SU-DHL-6 (cell line): ENCODE measurements around the gene HYPK.

ENCODE experiments used
- H2AFZ ChIP-seq: fragments of 200-600 bp; sonication (generic); 2 replicates; pipeline ENCODE4 v1.6.1; 2014; ENCODE audit warnings: low read depth, mild to moderate bottlenecking, moderate library complexity, mixed read lengths, antibody characterized with exemption, low read length; ENCODE audit not compliant: severe bottlenecking
- H3F3A ChIP-seq: fragments of 200-600 bp; shearing (Covaris generic); 2 replicates; pipeline ENCODE4 v1.6.0; 2016; ENCODE audit warnings: antibody characterized with exemption, mild to moderate bottlenecking; ENCODE audit not compliant: insufficient read depth
- H3K27ac ChIP-seq: fragments of 200-600 bp; sonication (generic); 2 replicates; pipeline ENCODE4 v1.5.1; 2016; ENCODE audit warnings: low read depth, mild to moderate bottlenecking, low read length, moderate library complexity, mixed read lengths
- H3K27me3 ChIP-seq: fragments of 200-600 bp; sonication (generic), shearing (Covaris generic); 2 replicates; pipeline ENCODE4 v1.6.0; 2014; ENCODE audit warnings: mild to moderate bottlenecking, low read length
- H3K36me3 ChIP-seq: fragments of 200-600 bp; sonication (generic); 2 replicates; pipeline ENCODE4 v1.6.1; 2014; ENCODE audit warnings: mild to moderate bottlenecking, low read length, mixed read lengths
- H3K4me2 ChIP-seq: fragments of 300-600, 200-600 bp; shearing (Covaris generic), sonication (generic); 2 replicates; pipeline ENCODE4 v1.6.0; 2014; ENCODE audit warnings: low read length, low read depth, mild to moderate bottlenecking; ENCODE audit not compliant: poor library complexity, severe bottlenecking
- H3K4me3 ChIP-seq: fragments of 200-600 bp; sonication (generic); 2 replicates; pipeline ENCODE4 v1.5.1; 2014; ENCODE audit warnings: antibody characterized with exemption, low read length, mild to moderate bottlenecking, mixed read lengths; ENCODE audit not compliant: insufficient read depth, poor library complexity, severe bottlenecking
- H3K79me2 ChIP-seq: fragments of 200-600 bp; sonication (generic); 2 replicates; pipeline ENCODE4 v1.6.1; 2014; ENCODE audit warnings: mild to moderate bottlenecking, low read length, moderate library complexity; ENCODE audit not compliant: insufficient read depth
- H3K9ac ChIP-seq: fragments of 200-600 bp; sonication (generic); 2 replicates; pipeline ENCODE4 v1.7.0; 2014; ENCODE audit warnings: mild to moderate bottlenecking, low read length
- H3K9me2 ChIP-seq: fragments of 200-600 bp; sonication (generic); replicated peaks from 2 replicates; pipeline ENCODE4 v1.6.1; 2014; ENCODE audit warnings: low read length; ENCODE audit not compliant: insufficient read depth
- H3K9me3 ChIP-seq: fragments of 200-600 bp; sonication (generic); 2 replicates; pipeline ENCODE4 v1.6.1; 2014; ENCODE audit warnings: low read length, mixed read lengths; ENCODE audit not compliant: insufficient read depth
- H4K20me1 ChIP-seq: fragments of 200-600 bp; sonication (generic); 2 replicates; pipeline ENCODE4 v1.6.1; 2014; ENCODE audit warnings: low read depth, mild to moderate bottlenecking, antibody characterized with exemption, low read length, moderate library complexity, mixed read lengths
- CTCF ChIP-seq: fragments of 200-600 bp; sonication (generic); IDR thresholded peaks from one replicate; pipeline ENCODE4 v1.5.1; 2017; ENCODE audit warnings: antibody characterized with exemption, mild to moderate bottlenecking, low read length, moderate library complexity; ENCODE audit not compliant: insufficient read depth, poor library complexity, severe bottlenecking
- EZH2phosphoT487 ChIP-seq: fragments of 200-600 bp; sonication (generic), shearing (Covaris generic); conservative IDR thresholded peaks from 2 replicates; pipeline ENCODE4 v1.6.1; 2018; ENCODE audit warnings: mild to moderate bottlenecking, antibody characterized with exemption, low read length, moderate library complexity, mixed read lengths

Gene HYPK

DNA sequence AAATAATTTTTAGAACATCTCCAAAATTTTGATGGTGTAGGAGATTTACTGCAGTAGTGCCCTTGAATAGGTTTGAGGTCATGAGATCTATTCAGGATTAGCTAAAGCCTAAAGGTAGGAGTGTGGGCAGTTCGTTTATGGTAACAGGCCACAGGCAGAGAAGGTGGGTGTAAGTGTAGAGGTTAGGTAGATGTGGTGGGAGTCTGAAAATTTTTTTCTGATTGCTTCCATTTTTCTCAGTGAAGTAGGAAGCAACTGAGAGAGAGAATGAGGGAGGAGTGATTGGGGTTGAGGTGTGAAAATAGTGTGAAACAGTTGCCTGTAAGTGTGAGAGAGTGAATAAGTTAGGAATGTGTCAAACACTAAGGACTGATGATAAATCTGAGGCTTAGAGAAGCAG, 21.4 kb upstream of the HYPK start:
- Histone ChIP-seq H3K4me3 (no peak overlapping the region), H2AFZ (no peak overlapping the region), H3K9me2 (no peaks in the 10 kb centered on the region), H3K9ac (no peak overlapping the region; the same call in 1 of the 2 replicates), H3K9me3 (no peaks in the 10 kb centered on the region), H3K36me3 (peaks cover 12% of the 10 kb centered on the region), H3K27me3 (no peaks in the 10 kb centered on the region), H3F3A (peaks cover 58% of the 10 kb centered on the region), H4K20me1 (no peaks in the 10 kb centered on the region), H3K4me2 (peak overlapping the region; percentile 31), H3K27ac (peak overlapping the region; percentile 53), H3K79me2 (peaks cover 27% of the 10 kb centered on the region)
- TF ChIP-seq CTCF, result no peak
- TF ChIP-seq EZH2phosphoT487, result no peak

DNA sequence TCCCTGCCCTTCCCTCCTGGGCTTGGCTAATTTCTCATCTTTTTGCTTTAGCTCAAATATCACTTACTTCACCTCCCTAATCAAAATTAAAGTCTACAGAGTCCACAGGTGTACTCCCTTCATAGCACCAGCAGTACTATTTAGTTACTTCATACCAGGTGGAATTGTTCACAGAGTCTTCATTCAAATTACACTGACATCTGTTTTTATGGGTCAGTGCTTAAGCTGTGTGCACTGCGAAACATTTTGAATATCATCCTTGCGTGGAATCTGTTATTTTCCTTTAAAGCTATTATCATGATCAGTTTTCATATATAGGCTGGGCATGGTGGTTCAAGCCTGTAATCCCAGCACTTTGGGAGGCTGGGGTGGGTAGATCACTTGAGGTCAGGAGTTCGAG, 11.0 kb upstream of the HYPK start:
- TF ChIP-seq CTCF (no peak), EZH2phosphoT487 (no peak)
- Histone ChIP-seq H3K9me2 (no peaks in the 10 kb centered on the region), H3K27ac (peak overlapping the region; percentile 99), H2AFZ (no peak overlapping the region), H3K36me3 (peaks cover 7% of the 10 kb centered on the region), H3K4me2 (peak overlapping the region; percentile 65), H3K79me2 (peaks cover 21% of the 10 kb centered on the region), H3K4me3 (no peak overlapping the region), H3F3A (peaks cover 50% of the 10 kb centered on the region), H3K9me3 (no peaks in the 10 kb centered on the region), H3K9ac (peak overlapping the region; percentile 50), H3K27me3 (no peaks in the 10 kb centered on the region), H4K20me1 (no peaks in the 10 kb centered on the region)

- peak within 1 kb of the TSS; percentile 72 for H3K4me3 ChIP-seq
- H4K20me1 ChIP-seq, result no peaks in the 10 kb centered on the region
- TF ChIP-seq EZH2phosphoT487, result no peak
- TF ChIP-seq CTCF, result no peak
- H3F3A ChIP-seq, result peaks cover 72% of the 10 kb centered on the region
- peak within 1 kb of the TSS; percentile 99 for H3K27ac ChIP-seq
- peak within 1 kb of the TSS; percentile 70 for H3K4me2 ChIP-seq
- no peak within 1 kb of the TSS for H2AFZ ChIP-seq
- H3K36me3 ChIP-seq, result peaks cover 11% of the 10 kb centered on the region
- no peaks in the 10 kb centered on the region for H3K9me3 ChIP-seq
- H3K27me3 ChIP-seq, result no peaks in the 10 kb centered on the region
- H3K9ac ChIP-seq, result peak within 1 kb of the TSS; percentile 90
- H3K9me2 ChIP-seq, result no peaks in the 10 kb centered on the region
- H3K79me2 ChIP-seq, result peaks cover 26% of the 10 kb centered on the region
Observed at GRCh38 chr15:43791993-43792760, 8.2 kb upstream of the HYPK start, which contains the start of gene SERF2. Gene SERF2, plus strand, starts transcription at chr15:43792320. Its CDS starts 57 bp downstream, at chr15:43792377.
